Gastrocnemius medialis (tissue), 4 donors: ENCODE data around the gene MTCL1. TPM values are rescaled to one million over a fixed set of nuclear protein-coding genes. Genes with fewer than 3 reads are reported as not detected.

Experiments used
- ATAC-seq, 2 donors: fragments of 150-250 bp; one replicate each; pipeline ENCODE4 v1.9.1; 2016
- DNase-seq, 2 donors: peaks; one replicate each; pipeline ENCODE4 v3.0.0-alpha.2; 2019
- H3K27ac ChIP-seq, 4 donors: fragments of 200-600 bp; sonication (generic); 1 replicate in 1 of 4; 2 replicates in 3 of 4; pipeline ENCODE4 v1.5.1; 2016 to 2018; ENCODE audit warnings: mild to moderate bottlenecking in 2 of 4, moderate library complexity in 1 of 4
- H3K27me3 ChIP-seq, 3 donors: fragments of 200-600 bp; sonication (generic) in 2 of 3; 1 replicate in 1 of 3; 2 replicates in 2 of 3; pipeline versions ENCODE4 v1.5.1 to v1.6.0; 2016 to 2019; ENCODE audit warnings: mild to moderate bottlenecking in 1 of 3, moderate library complexity in 1 of 3
- H3K36me3 ChIP-seq, 2 donors: fragments of 200-600 bp; sonication (generic) in 1 of 2; one replicate each; pipeline ENCODE4 v1.5.1; 2017 to 2018
- H3K4me1 ChIP-seq, 2 donors: fragments of 200-600 bp; sonication (generic) in 1 of 2; one replicate each; pipeline ENCODE4 v1.5.1; 2016 to 2017; ENCODE audit warnings: mild to moderate bottlenecking in 2 of 2
- H3K4me3 ChIP-seq, 4 donors: fragments of 200-600 bp; sonication (generic) in 3 of 4; 1 replicate in 1 of 4; 2 replicates in 3 of 4; pipeline ENCODE4 v1.5.1; 2016 to 2019; ENCODE audit warnings: mild to moderate bottlenecking in 2 of 4
- H3K9me3 ChIP-seq, 3 donors: fragments of 200-600 bp; sonication (generic) in 2 of 3; 1 replicate in 1 of 3; 2 replicates in 2 of 3; pipeline ENCODE4 v1.5.1; 2016 to 2019
- POLR2A ChIP-seq, 2 donors: fragments of 450-650 bp; IDR thresholded peaks; one replicate each; pipeline ENCODE4 v1.6.1; 2017; ENCODE audit warnings: antibody characterized with exemption in 2 of 2, mild to moderate bottlenecking in 2 of 2, moderate library complexity in 2 of 2
- in situ Hi-C, 4 donors: fragments of 200-750 bp; cut with MboI; loops; one replicate each; pipeline versions ENCODE4 v1.15.0 to v1.8.0; 2017; ENCODE audit warnings: low sequenced_read_pairs in 4 of 4
- intact Hi-C: fragments of 100-400 bp; cut with DNase I; formaldehyde crosslinking; loops from one replicate; pipeline ENCODE4 v1.15.1; 2023; ENCODE audit warnings: low total_unique reads
- total RNA-seq, 4 donors: library from RNA; depleted of rRNA; stranded (reverse); fragments of >200 nt; gene quantifications; one replicate each; pipeline versions ENCODE4 v1.1.0 to v1.2.3, GENCODE V29; 2016
- TF ChIP-seq, protein P1 (sequence below), 5 experiments: fragments of 450-650 bp in 3 of 5; fragments of 200-600 bp in 2 of 5; sonication (generic) in 2 of 5; IDR thresholded peaks in 4 of 5; conservative IDR thresholded peaks in 1 of 5; 1 replicate in 4 of 5; 2 replicates in 1 of 5; pipeline ENCODE4 v1.5.1; 2016 to 2019; ENCODE audit warnings: antibody characterized with exemption in 5 of 5, mild to moderate bottlenecking in 3 of 5, moderate library complexity in 3 of 5

The MTCL1 gene
- total RNA-seq, 4 donors from 2014 or later, result 2.0 to 8.6 (median 3.5) TPM

DNA sequence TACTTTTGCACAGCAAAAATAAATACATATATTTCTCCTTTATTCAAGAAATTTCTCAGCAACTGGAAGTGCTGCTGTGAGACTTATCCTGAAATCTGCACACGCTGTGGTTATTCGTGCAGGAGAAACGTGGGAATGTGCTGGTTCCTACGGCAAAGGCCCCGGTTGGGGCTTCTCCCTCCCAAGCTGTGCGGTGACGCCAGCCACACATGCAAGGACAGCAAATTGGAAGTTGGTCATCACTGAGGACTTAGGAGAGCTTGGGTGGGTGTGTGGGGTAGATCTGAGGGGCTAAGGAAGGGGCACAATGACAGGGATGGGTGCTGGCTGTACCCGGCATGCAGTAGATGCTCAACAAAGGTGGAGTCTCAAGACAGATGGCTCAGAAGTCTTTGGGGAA, 16.5 kb upstream of the MTCL1 start:
- in situ Hi-C loops, result loop anchor here in 1 of 4 donors (10.0 kb wide), 1 partner anchor 296 kb away; no protein-coding TSS in a partner anchor
- DNase-seq (no peak), ATAC-seq (no peak)
- H3K4me1 ChIP-seq, result no peaks in the 10 kb centered on the region
- no peaks in the 10 kb centered on the region for H3K36me3 ChIP-seq
- no peaks in the 10 kb centered on the region for H3K27me3 ChIP-seq
- no peak for TF ChIP-seq POLR2A (IDR thresholded peaks at IDR 0.05)
- TF ChIP-seq, protein P1, sequence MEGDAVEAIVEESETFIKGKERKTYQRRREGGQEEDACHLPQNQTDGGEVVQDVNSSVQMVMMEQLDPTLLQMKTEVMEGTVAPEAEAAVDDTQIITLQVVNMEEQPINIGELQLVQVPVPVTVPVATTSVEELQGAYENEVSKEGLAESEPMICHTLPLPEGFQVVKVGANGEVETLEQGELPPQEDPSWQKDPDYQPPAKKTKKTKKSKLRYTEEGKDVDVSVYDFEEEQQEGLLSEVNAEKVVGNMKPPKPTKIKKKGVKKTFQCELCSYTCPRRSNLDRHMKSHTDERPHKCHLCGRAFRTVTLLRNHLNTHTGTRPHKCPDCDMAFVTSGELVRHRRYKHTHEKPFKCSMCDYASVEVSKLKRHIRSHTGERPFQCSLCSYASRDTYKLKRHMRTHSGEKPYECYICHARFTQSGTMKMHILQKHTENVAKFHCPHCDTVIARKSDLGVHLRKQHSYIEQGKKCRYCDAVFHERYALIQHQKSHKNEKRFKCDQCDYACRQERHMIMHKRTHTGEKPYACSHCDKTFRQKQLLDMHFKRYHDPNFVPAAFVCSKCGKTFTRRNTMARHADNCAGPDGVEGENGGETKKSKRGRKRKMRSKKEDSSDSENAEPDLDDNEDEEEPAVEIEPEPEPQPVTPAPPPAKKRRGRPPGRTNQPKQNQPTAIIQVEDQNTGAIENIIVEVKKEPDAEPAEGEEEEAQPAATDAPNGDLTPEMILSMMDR (IDR thresholded peaks at IDR 0.05 in 4 of 5, conservative IDR thresholded peaks at IDR 0.05 in 1 of 5), result no peak
- no peak overlapping the region for H3K27ac ChIP-seq
- H3K4me3 ChIP-seq, result no peak overlapping the region
- intact Hi-C loops, result no loop called here
- no peaks in the 10 kb centered on the region for H3K9me3 ChIP-seq

DNA sequence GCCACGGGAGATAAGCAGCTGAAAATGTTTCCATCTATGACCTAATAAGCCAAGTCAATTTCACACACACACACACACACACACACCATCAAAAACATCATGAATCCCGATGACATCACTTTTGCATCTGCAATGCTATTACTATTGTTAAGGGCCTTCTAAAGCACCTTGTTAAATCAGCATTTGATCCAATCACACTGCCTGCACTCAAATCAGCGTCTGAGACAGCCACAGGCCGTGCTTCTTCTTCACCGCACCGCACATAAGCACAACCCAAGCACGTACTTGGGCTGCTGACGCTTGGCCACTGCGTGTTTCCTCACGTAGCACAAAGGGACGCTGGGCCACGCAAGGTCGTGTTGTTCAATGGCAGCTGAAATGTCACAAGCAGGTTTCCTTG, 15.8 kb upstream of the MTCL1 start:
- DNase-seq, result no peak
- H3K4me3 ChIP-seq, result no peak overlapping the region
- no peak for ATAC-seq

GRCh38 chr18:8694891-8695290, 10.5 kb upstream of the MTCL1 start:
- DNase-seq, result no peak
- Histone ChIP-seq H3K27me3 (no peaks in the 10 kb centered on the region), H3K4me3 (no peak overlapping the region), H3K9me3 (no peaks in the 10 kb centered on the region), H3K4me1 (no peaks in the 10 kb centered on the region), H3K36me3 (no peaks in the 10 kb centered on the region), H3K27ac (no peak overlapping the region)
- in situ Hi-C loops, result loop anchor here in 3 of 4 donors (5.0 to 10.0 kb wide), 3 partner anchors 287 to 292 kb away; no protein-coding TSS in a partner anchor
- intact Hi-C loops, result no loop called here
- TF ChIP-seq POLR2A (IDR thresholded peaks at IDR 0.05), result no peak
- TF ChIP-seq, protein P1 (IDR thresholded peaks at IDR 0.05 in 4 of 5, conservative IDR thresholded peaks at IDR 0.05 in 1 of 5), result no peak
- no peak for ATAC-seq

More for the DNA sequence above, 15.8 kb upstream of the MTCL1 start:
- intact Hi-C loops (no loop called here), in situ Hi-C loops (loop anchor here in 1 of 4 donors (10.0 kb wide), 1 partner anchor 295 kb away; no protein-coding TSS in a partner anchor)
- Histone ChIP-seq H3K9me3 (no peaks in the 10 kb centered on the region), H3K4me1 (no peaks in the 10 kb centered on the region), H3K36me3 (no peaks in the 10 kb centered on the region), H3K27me3 (no peaks in the 10 kb centered on the region), H3K27ac (no peak overlapping the region)
- TF ChIP-seq POLR2A (IDR thresholded peaks at IDR 0.05), result no peak
- TF ChIP-seq, protein P1 (IDR thresholded peaks at IDR 0.05 in 4 of 5, conservative IDR thresholded peaks at IDR 0.05 in 1 of 5), result no peak

GRCh38 chr18:8695932-8696517, 9.3 kb upstream of the MTCL1 start:
- Histone ChIP-seq H3K36me3 (no peaks in the 10 kb centered on the region), H3K4me1 (no peaks in the 10 kb centered on the region), H3K27me3 (no peaks in the 10 kb centered on the region), H3K9me3 (no peaks in the 10 kb centered on the region), H3K27ac (no peak overlapping the region), H3K4me3 (no peak overlapping the region)
- in situ Hi-C loops, result loop anchor here in 1 of 4 donors (10.0 kb wide), 1 partner anchor 289 kb away; no protein-coding TSS in a partner anchor
- intact Hi-C loops, result loop anchor here (1.0 kb wide), 1 partner anchor 292 kb away; no protein-coding TSS in a partner anchor
- TF ChIP-seq, protein P1 (IDR thresholded peaks at IDR 0.05 in 4 of 5, conservative IDR thresholded peaks at IDR 0.05 in 1 of 5), result no peak
- TF ChIP-seq POLR2A (IDR thresholded peaks at IDR 0.05), result no peak
- no peak for DNase-seq
- no peak for ATAC-seq
